T-helper 2 cell treated with Interferon-gamma antibody and Interleukin-4, amounts not matched to agents 5 μg/mL and 100 μg/mL, for 36 hours (primary cell): ENCODE measurements around the gene DDX25.
A peak's percentile ranks its signal among the peaks of the same experiment; 100 is the strongest.

ENCODE experiments used
- DNase-seq: peaks from one replicate; pipeline ENCODE4 v3.0.0; 2021; ENCODE audit warnings: low spot score
- H3K27ac Mint-ChIP-seq: one replicate; pipeline ENCODE4 v1.8.0; 2021; ENCODE audit warnings: mild to moderate bottlenecking, mixed read lengths
- H3K27me3 Mint-ChIP-seq: one replicate; pipeline ENCODE4 v1.8.0; 2021; ENCODE audit warnings: low read depth, mixed read lengths
- H3K36me3 Mint-ChIP-seq: one replicate; pipeline ENCODE4 v1.8.0; 2021; ENCODE audit warnings: low read depth, mixed read lengths
- H3K4me1 Mint-ChIP-seq: one replicate; pipeline ENCODE4 v1.8.0; 2021; ENCODE audit warnings: low read depth, mixed read lengths
- H3K4me3 Mint-ChIP-seq: one replicate; pipeline ENCODE4 v1.8.0; 2022; ENCODE audit warnings: mild to moderate bottlenecking, moderate library complexity, mixed read lengths
- H3K9me3 Mint-ChIP-seq: one replicate; pipeline ENCODE4 v1.8.0; 2021; ENCODE audit warnings: mixed read lengths

The DDX25 gene

GRCh38 chr11:125923012-125923579 lies 18.8 kb downstream of the DDX25 start:
- Mint-ChIP-seq H3K27ac (no peak overlapping the region), H3K4me1 (no peaks in the 10 kb centered on the region), H3K9me3 (no peaks in the 10 kb centered on the region), H3K27me3 (peaks cover 8% of the 10 kb centered on the region), H3K36me3 (no peaks in the 10 kb centered on the region), H3K4me3 (no peak overlapping the region)
- peak; percentile 50 for DNase-seq

- DNase-seq, result no peak
- Mint-ChIP-seq H3K4me3 (no peak overlapping the region), H3K27me3 (peaks cover 8% of the 10 kb centered on the region), H3K4me1 (no peaks in the 10 kb centered on the region), H3K27ac (no peak overlapping the region), H3K9me3 (no peaks in the 10 kb centered on the region), H3K36me3 (no peaks in the 10 kb centered on the region)
These were observed 19.3 kb downstream of the DDX25 start for GRCh38 chr11:125923633-125924032.

GRCh38 chr11:125924384-125925007 lies 20.2 kb downstream of the DDX25 start:
- H3K9me3 Mint-ChIP-seq, result no peaks in the 10 kb centered on the region
- H3K27me3 Mint-ChIP-seq, result peaks cover 11% of the 10 kb centered on the region
- DNase-seq, result no peak
- no peaks in the 10 kb centered on the region for H3K4me1 Mint-ChIP-seq
- H3K27ac Mint-ChIP-seq, result no peak overlapping the region
- H3K4me3 Mint-ChIP-seq, result no peak overlapping the region
- no peaks in the 10 kb centered on the region for H3K36me3 Mint-ChIP-seq

- H3K4me1 Mint-ChIP-seq, result no peaks in the 10 kb centered on the region
- DNase-seq, result no peak
- H3K4me3 Mint-ChIP-seq, result no peak overlapping the region
- H3K27me3 Mint-ChIP-seq, result peaks cover 11% of the 10 kb centered on the region
- H3K9me3 Mint-ChIP-seq, result no peaks in the 10 kb centered on the region
- H3K36me3 Mint-ChIP-seq, result no peaks in the 10 kb centered on the region
- H3K27ac Mint-ChIP-seq, result no peak overlapping the region
These were observed 21.0 kb downstream of the DDX25 start for GRCh38 chr11:125925247-125925740.

- Mint-ChIP-seq H3K27ac (no peak overlapping the region), H3K27me3 (peaks cover 13% of the 10 kb centered on the region), H3K36me3 (no peaks in the 10 kb centered on the region)
These were observed 21.5 kb downstream of the DDX25 start for GRCh38 chr11:125925804-125926203.

GRCh38 chr11:125926682-125927081 lies 22.4 kb downstream of the DDX25 start:
- DNase-seq, result no peak
- Mint-ChIP-seq H3K27me3 (peaks cover 13% of the 10 kb centered on the region), H3K4me3 (no peak overlapping the region), H3K36me3 (no peaks in the 10 kb centered on the region), H3K4me1 (no peaks in the 10 kb centered on the region), H3K9me3 (no peaks in the 10 kb centered on the region), H3K27ac (no peak overlapping the region)

More at GRCh38 chr11:125925804-125926203, 21.5 kb downstream of the DDX25 start:
- no peaks in the 10 kb centered on the region for H3K9me3 Mint-ChIP-seq
- DNase-seq, result no peak
- H3K4me1 Mint-ChIP-seq, result no peaks in the 10 kb centered on the region
- H3K4me3 Mint-ChIP-seq, result no peak overlapping the region

- no peak overlapping the region for H3K27ac Mint-ChIP-seq
- no peaks in the 10 kb centered on the region for H3K9me3 Mint-ChIP-seq
- H3K27me3 Mint-ChIP-seq, result peaks cover 10% of the 10 kb centered on the region
- DNase-seq, result no peak
- H3K36me3 Mint-ChIP-seq, result no peaks in the 10 kb centered on the region
- H3K4me3 Mint-ChIP-seq, result no peak overlapping the region
- no peaks in the 10 kb centered on the region for H3K4me1 Mint-ChIP-seq
These were observed 25.3 kb downstream of the DDX25 start for GRCh38 chr11:125929445-125930075.

- H3K4me3 Mint-ChIP-seq, result no peak overlapping the region
- no peaks in the 10 kb centered on the region for H3K36me3 Mint-ChIP-seq
- no peak overlapping the region for H3K27ac Mint-ChIP-seq
- H3K27me3 Mint-ChIP-seq, result peaks cover 10% of the 10 kb centered on the region
- no peaks in the 10 kb centered on the region for H3K9me3 Mint-ChIP-seq
- H3K4me1 Mint-ChIP-seq, result no peaks in the 10 kb centered on the region
- DNase-seq, result no peak
These were observed 25.8 kb downstream of the DDX25 start for GRCh38 chr11:125930076-125930450.

- Mint-ChIP-seq H3K4me1 (no peaks in the 10 kb centered on the region), H3K4me3 (no peak overlapping the region), H3K27me3 (peaks cover 10% of the 10 kb centered on the region), H3K27ac (no peak overlapping the region), H3K9me3 (no peaks in the 10 kb centered on the region), H3K36me3 (no peaks in the 10 kb centered on the region)
- no peak for DNase-seq
These were observed 26.8 kb downstream of the DDX25 start for GRCh38 chr11:125931116-125931515.

GRCh38 chr11:125931668-125932067 lies 27.4 kb downstream of the DDX25 start:
- Mint-ChIP-seq H3K4me1 (no peaks in the 10 kb centered on the region), H3K27ac (no peak overlapping the region), H3K9me3 (no peaks in the 10 kb centered on the region), H3K27me3 (peaks cover 10% of the 10 kb centered on the region), H3K36me3 (no peaks in the 10 kb centered on the region), H3K4me3 (no peak overlapping the region)
- DNase-seq, result no peak

- H3K27ac Mint-ChIP-seq, result no peak overlapping the region
- H3K9me3 Mint-ChIP-seq, result no peaks in the 10 kb centered on the region
- no peaks in the 10 kb centered on the region for H3K4me1 Mint-ChIP-seq
- H3K27me3 Mint-ChIP-seq, result peaks cover 8% of the 10 kb centered on the region
- no peak overlapping the region for H3K4me3 Mint-ChIP-seq
- H3K36me3 Mint-ChIP-seq, result no peaks in the 10 kb centered on the region
- no peak for DNase-seq
These were observed 28.0 kb downstream of the DDX25 start for GRCh38 chr11:125932301-125932700.

GRCh38 chr11:125933030-125933813 lies 28.9 kb downstream of the DDX25 start:
- H3K36me3 Mint-ChIP-seq, result no peaks in the 10 kb centered on the region
- H3K9me3 Mint-ChIP-seq, result no peaks in the 10 kb centered on the region
- peaks cover 1% of the 10 kb centered on the region for H3K4me1 Mint-ChIP-seq
- no peak for DNase-seq
- no peak overlapping the region for H3K27ac Mint-ChIP-seq
- no peak overlapping the region for H3K4me3 Mint-ChIP-seq
- H3K27me3 Mint-ChIP-seq, result peaks cover 8% of the 10 kb centered on the region

- Mint-ChIP-seq H3K27me3 (peaks cover 2% of the 10 kb centered on the region), H3K36me3 (no peaks in the 10 kb centered on the region), H3K27ac (no peak overlapping the region), H3K9me3 (no peaks in the 10 kb centered on the region), H3K4me3 (no peak overlapping the region), H3K4me1 (peaks cover 5% of the 10 kb centered on the region)
- DNase-seq, result no peak
These were observed 30.2 kb downstream of the DDX25 start for GRCh38 chr11:125934473-125934872.

- H3K36me3 Mint-ChIP-seq, result no peaks in the 10 kb centered on the region
- H3K4me1 Mint-ChIP-seq, result peaks cover 5% of the 10 kb centered on the region
- no peak overlapping the region for H3K27ac Mint-ChIP-seq
- H3K27me3 Mint-ChIP-seq, result peaks cover 2% of the 10 kb centered on the region
- no peak for DNase-seq
- no peak overlapping the region for H3K4me3 Mint-ChIP-seq
- no peaks in the 10 kb centered on the region for H3K9me3 Mint-ChIP-seq
These were observed 30.7 kb downstream of the DDX25 start for GRCh38 chr11:125935056-125935455.
